Motor neuron (in vitro differentiated cells): ENCODE measurements around the gene PRSS12. TPM values are rescaled to one million over a fixed set of nuclear protein-coding genes. Genes with fewer than 3 reads are reported as not detected.
"Not testable (repeated sequence)": the region's sequence is repeated elsewhere in the genome, so short reads cannot be mapped to it uniquely, and the experiment has no call there.

ENCODE experiments used
- ATAC-seq, 8 experiments: fragments of 200-7000 bp; cut with Tn5 transposase; replicated peaks in 6 of 8; 2 replicates each; pipeline ENCODE4 v1.8.0; 2021; ENCODE audit warnings: mild to moderate bottlenecking in 8 of 8, moderate library complexity in 8 of 8
- H3K27ac ChIP-seq, 2 donors: fragments of 250-450 bp; sonication (Bioruptor Pico); 2 replicates each; pipeline ENCODE4 v1.9.0; 2021; ENCODE audit warnings: antibody characterized with exemption in 2 of 2, mild to moderate bottlenecking in 2 of 2, moderate library complexity in 1 of 2
- H3K4me1 ChIP-seq, 2 donors: fragments of 250-450 bp; sonication (Bioruptor Pico); replicated peaks in 1 of 2; 2 replicates each; pipeline ENCODE4 v1.6.1; 2021; ENCODE audit warnings: antibody characterized with exemption in 2 of 2, mild to moderate bottlenecking in 2 of 2, moderate library complexity in 1 of 2
- H3K4me3 ChIP-seq, 5 donors: fragments of 250-450 bp; sonication (Bioruptor Pico); 2 replicates each; pipeline ENCODE4 v1.9.0; 2021; ENCODE audit warnings: antibody characterized with exemption in 5 of 5, mild to moderate bottlenecking in 5 of 5, moderate library complexity in 4 of 5
- WGBS, 10 experiments: fragments of 450-650 bp; shearing (Covaris generic); methylation state at CpG; one replicate each; pipeline ENCODE4 v1.0.0; 2022; 5-methylcytosine and 5-hydroxymethylcytosine counted together
- in situ Hi-C, 9 experiments: fragments of 400-800 bp; cut with MboI; loops; one replicate each; pipeline ENCODE4 v1.15.0; 2021; ENCODE audit warnings: low sequenced_read_pairs in 9 of 9, low pct_unique_long_range_greater_than_20kb in 2 of 9; ENCODE audit not compliant: unreplicated experiment in 9 of 9
- total RNA-seq, 8 experiments: library from RNA; unstranded; fragments of 300-600 nt; gene quantifications; 2 replicates each; pipeline versions ENCODE4 v1.2.3 to v1.2.4, GENCODE V29; 2022

Gene PRSS12
- total RNA-seq, 8 experiments from 2014 or later = 1.9 to 1,684 (median 6.1) TPM

DNA sequence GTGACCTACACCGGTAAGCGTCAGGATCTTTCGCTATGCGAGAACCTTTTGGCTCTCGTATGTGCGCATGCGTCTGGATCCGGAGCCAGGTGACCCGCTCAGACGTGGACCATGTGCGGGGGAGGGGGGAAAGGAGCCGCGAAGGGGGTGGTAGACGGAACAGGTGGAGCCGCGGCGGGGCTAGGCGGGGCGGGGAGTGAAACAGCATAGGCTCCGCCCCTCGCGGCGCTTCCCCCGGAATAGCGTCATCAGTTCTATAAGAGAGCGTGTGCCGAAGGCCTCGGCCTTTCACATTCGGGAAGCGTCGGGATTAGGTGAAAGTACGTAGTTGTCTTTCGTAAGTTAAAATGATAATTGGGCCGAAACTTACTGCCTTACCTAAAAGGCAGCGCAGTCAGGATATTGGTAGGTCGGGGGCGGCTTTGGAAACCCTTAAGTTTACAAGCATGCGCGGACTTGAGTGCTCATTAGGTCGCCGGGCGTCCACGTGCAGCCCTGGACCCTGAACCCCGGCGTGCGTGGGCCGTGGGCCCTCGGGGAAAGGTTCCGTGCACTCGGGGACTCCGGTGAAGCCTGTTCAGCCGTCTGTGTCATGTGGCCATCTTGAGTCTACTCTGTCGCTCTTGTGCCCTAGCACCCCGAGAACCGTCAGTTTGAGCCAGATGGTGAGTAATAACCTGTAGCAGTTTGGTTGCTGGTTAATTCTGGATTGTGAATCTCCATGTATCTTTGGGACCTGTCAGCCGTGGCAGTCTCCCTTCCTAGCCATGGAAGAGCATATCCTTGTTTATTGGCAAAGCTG, 74.1 kb downstream of the PRSS12 start:
- ATAC-seq = peak; percentile 63 to 94 (median 92)
- peaks cover 0 to 10% of the 10 kb centered on the region in 2 donors for H3K4me1 ChIP-seq
- H3K27ac ChIP-seq = peak overlapping the region; percentile 82 to 88
- H3K4me3 ChIP-seq = peak overlapping the region; percentile 60 to 87 (median 75)
- in situ Hi-C loops = no loop called here
- 0 to 19% (median 0%) methylated on average over 1 to 13 of the region's 56 CpGs; no CpG with 5 or more reads in 3 of the 10 experiments for WGBS, 10 experiments

GRCh38 chr4:118277243-118277642, 75.6 kb downstream of the PRSS12 start:
- Histone ChIP-seq H3K27ac (no peak overlapping the region), H3K4me3 (no peak overlapping the region), H3K4me1 (peaks cover 0 to 10% of the 10 kb centered on the region in 2 donors)
- WGBS, 10 experiments = 90 to 100% (median 100%) methylated on average over 1 to 4 of the region's 4 CpGs; no CpG with 5 or more reads in 4 of the 10 experiments
- in situ Hi-C loops = no loop called here
- ATAC-seq = no peak

GRCh38 chr4:118276580-118276979, 76.2 kb downstream of the PRSS12 start:
- in situ Hi-C loops = no loop called here
- WGBS, 10 experiments = 43 to 100% (median 76%) methylated on average over 1 to 2 of the region's 2 CpGs
- Histone ChIP-seq H3K27ac (no peak overlapping the region), H3K4me1 (peaks cover 0 to 6% of the 10 kb centered on the region in 2 donors), H3K4me3 (no peak overlapping the region)
- ATAC-seq = no peak

- Histone ChIP-seq H3K4me3 (no peak overlapping the region), H3K27ac (no peak overlapping the region), H3K4me1 (no peaks in the 10 kb centered on the region)
- in situ Hi-C loops = loop anchor here in 1 of 9 experiments (25.0 kb wide), 1 partner anchor 1136 kb away; no protein-coding TSS in a partner anchor
- ATAC-seq = no peak
- WGBS, 10 experiments = 60 to 100% (median 80%) methylated on average over 1 of the region's 1 CpG; no CpG with 5 or more reads in 5 of the 10 experiments
Measured at GRCh38 chr4:118273642-118274041, 79.2 kb downstream of the PRSS12 start.

DNA sequence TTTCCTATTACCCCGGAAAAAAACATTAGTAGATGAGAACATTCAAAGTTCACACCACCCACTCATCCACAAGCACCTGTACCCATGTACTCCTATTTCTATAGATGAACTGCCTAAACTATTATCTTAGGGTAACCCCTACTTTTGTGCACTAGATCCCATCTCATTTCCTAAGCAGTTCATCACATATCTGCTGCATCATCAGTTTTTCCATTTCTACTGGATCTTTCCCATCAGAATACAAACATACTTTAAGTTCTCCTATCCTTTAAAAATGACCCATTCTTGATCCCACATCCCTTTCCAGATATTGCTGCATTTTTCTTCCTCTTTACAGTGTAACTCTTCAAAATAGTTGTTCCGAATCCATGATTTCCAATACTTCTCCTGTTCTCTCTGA, 81.0 kb downstream of the PRSS12 start:
- 63 to 100% (median 91%) methylated on average over 1 to 2 of the region's 2 CpGs for WGBS, 10 experiments
- in situ Hi-C loops = loop anchor here in 1 of 9 experiments (25.0 kb wide), 1 partner anchor 1134 kb away; no protein-coding TSS in a partner anchor
- no peak for ATAC-seq
- Histone ChIP-seq H3K4me3 (no peak overlapping the region), H3K4me1 (no peaks in the 10 kb centered on the region), H3K27ac (no peak overlapping the region)

DNA sequence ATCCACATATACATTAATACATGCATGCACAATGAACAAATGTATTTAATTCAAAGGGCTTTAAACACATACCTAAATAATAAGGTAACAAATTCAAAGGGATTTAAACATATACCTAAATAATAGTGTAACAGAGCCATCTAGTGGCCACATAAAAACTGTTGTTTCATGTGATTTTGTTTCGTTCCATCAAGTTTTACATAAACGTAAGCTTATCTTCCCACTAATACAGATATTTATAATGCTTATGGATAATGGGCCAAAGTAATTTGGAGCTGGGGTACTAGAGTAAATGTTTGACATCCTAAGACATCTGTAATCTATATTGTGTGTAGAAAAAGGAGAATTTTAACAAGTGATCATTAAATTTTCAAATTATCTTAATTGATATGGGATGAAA, 82.3 kb downstream of the PRSS12 start:
- WGBS, 10 experiments = 0 to 67% (median 29%) methylated on average over 1 to 2 of the region's 2 CpGs; no CpG with 5 or more reads in 2 of the 10 experiments
- Histone ChIP-seq H3K4me3 (no peak overlapping the region), H3K4me1 (no peaks in the 10 kb centered on the region), H3K27ac (no peak overlapping the region)
- in situ Hi-C loops = loop anchor here in 1 of 9 experiments (25.0 kb wide), 1 partner anchor 1133 kb away; no protein-coding TSS in a partner anchor
- ATAC-seq = peak in 3 of 8 experiments; percentile 22 to 42 (median 28)

DNA sequence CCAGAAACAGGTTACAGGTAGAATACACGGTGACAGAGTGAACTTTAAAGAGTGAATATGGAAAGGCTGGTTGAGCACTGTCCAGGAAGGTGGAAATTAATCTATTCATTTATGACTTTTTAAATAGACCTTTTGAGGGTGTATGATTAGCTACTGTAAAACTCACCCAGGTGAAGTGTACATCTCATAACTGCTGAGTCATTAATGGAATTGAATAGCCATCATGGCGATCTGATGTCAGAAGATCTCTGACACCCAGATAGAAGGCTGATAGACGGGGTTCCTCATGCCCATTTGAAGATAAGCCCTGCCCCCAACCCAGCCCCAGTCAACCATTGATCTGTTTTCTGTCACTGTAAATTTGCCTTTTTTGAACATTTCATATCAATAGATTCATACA, 84.0 kb downstream of the PRSS12 start:
- in situ Hi-C loops = loop anchor here in 1 of 9 experiments (25.0 kb wide), 1 partner anchor 1131 kb away; no protein-coding TSS in a partner anchor
- no peak overlapping the region for H3K27ac ChIP-seq
- H3K4me1 ChIP-seq = no peaks in the 10 kb centered on the region
- H3K4me3 ChIP-seq = no peak overlapping the region
- 30 to 100% (median 88%) methylated on average over 1 to 3 of the region's 3 CpGs for WGBS, 10 experiments
- no peak for ATAC-seq

DNA sequence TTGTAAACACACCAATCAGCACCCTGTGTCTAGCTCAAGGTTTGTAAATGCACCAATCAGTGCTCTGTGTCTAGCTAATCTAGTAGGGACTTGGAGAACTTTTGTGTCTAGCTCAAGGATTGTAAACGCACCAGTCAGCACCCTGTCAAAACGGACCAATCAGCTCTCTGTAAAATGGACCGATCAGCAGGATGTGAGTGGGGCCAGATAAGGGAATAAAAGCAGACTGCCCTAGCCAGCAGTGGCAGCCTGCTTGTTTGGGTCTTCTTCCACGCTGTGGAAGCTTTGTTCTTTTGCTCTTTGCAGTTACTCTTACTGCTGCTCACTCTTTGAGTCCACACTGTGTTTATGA, 86.7 kb downstream of the PRSS12 start:
- in situ Hi-C loops = loop anchor here in 1 of 9 experiments (25.0 kb wide), 1 partner anchor 1129 kb away; no protein-coding TSS in a partner anchor
- WGBS, 10 experiments = 33 to 100% (median 89%) methylated on average over 1 to 3 of the region's 4 CpGs; no CpG with 5 or more reads in 5 of the 10 experiments
- not testable (repeated sequence) for ATAC-seq, H3K27ac ChIP-seq, H3K4me1 ChIP-seq, H3K4me3 ChIP-seq

DNA sequence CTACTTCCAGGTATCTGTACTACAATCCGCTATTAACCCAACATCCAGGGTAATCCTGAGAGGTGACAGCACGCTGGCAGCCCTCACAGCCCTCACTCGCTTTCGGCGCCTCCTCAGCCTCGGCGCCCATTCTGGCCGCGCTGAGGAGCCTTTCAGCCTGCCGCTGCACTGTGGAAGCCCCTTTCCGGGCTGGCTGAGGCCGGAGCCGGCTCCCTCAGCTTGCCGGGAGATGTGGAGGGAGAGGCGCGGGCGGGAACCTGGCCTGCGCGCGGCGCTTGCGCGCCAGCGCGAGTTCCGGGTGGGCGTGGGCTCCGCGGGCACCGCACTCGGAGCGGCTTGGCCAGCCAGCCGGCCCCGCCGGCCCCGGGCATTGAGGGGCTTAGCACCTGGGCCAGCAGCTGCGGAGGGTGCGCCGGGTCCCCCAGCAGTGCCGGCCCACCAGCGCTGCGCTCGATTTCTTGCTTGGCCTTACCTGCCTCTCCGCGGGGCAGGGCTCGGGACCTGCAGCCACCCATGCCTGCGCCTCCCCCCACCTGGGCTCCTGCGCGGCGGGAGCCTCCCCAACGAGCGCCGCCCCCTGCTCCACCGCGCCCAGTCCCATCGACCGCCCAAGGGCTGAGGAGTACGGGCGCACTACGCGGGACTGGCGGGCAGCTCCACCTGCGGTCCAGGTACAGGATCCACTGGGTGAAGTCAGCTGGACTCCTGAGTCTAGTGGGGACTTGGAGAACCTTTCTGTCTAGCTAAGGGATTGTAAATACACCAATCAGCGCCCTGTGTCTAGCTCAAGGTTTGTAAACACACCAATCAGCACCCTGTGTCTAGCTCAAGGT, 87.3 kb downstream of the PRSS12 start:
- peaks cover 0 to 8% of the 10 kb centered on the region in 2 donors for H3K4me1 ChIP-seq
- peak in 4 of 8 experiments; percentile 25 to 87 (median 53) for ATAC-seq
- in situ Hi-C loops = loop anchor here in 1 of 9 experiments (25.0 kb wide), 1 partner anchor 1128 kb away; no protein-coding TSS in a partner anchor
- H3K27ac ChIP-seq = no peak overlapping the region
- WGBS, 10 experiments = 0 to 95% (median 40%) methylated on average over 1 to 13 of the region's 64 CpGs; no CpG with 5 or more reads in 5 of the 10 experiments
- peak overlapping the region in 1 of 5 donors; percentile 14 for H3K4me3 ChIP-seq

DNA sequence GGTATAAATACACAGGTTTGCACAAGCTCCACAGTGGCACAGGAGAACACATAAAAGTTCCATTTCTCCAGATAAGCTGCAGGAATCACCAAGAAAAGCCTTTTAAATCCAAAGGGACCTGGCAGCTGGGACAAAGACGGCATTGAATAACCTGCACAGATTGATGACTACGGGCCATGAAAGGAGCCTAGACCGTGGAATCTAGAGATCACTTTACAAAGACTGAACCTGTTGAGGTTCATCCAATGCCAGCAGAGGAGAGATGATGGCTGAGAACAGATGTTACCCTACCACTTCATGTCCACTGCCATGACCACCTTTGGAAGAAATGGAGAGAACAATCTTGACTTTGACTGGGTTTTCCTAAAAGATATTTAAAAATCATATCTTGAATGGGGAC, 88.7 kb downstream of the PRSS12 start:
- in situ Hi-C loops = loop anchor here in 1 of 9 experiments (25.0 kb wide), 1 partner anchor 1127 kb away; no protein-coding TSS in a partner anchor
- no peak for ATAC-seq
- no peak overlapping the region for H3K4me3 ChIP-seq
- WGBS, 10 experiments = 85 to 96% (median 90%) methylated on average over 2 to 3 of the region's 3 CpGs; no CpG with 5 or more reads in 3 of the 10 experiments
- peaks cover 0 to 8% of the 10 kb centered on the region in 2 donors for H3K4me1 ChIP-seq
- no peak overlapping the region for H3K27ac ChIP-seq

DNA sequence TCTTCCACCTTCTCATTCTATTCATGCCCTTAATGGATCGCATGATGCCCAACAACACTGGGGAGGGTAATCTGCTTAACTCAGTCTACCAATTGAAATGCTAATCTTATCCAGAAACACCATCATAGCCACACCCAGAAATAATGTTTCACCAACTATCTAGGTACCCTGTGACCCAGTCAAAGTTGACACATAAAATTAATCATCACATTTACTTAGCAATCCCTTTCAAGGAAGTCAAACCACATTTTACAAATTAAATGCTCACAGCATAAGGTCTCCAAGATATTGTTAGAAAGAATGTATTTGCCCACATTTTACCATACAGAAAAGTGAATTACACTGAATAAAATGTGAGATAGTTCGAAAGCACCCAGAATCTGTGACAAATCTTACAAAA, 92.5 kb downstream of the PRSS12 start:
- in situ Hi-C loops = loop anchor here in 1 of 9 experiments (25.0 kb wide), 1 partner anchor 1123 kb away; no protein-coding TSS in a partner anchor

GRCh38 chr4:118259111-118259510, 93.7 kb downstream of the PRSS12 start:
- peaks cover 0 to 8% of the 10 kb centered on the region in 2 donors for H3K4me1 ChIP-seq
- in situ Hi-C loops = loop anchor here in 1 of 9 experiments (25.0 kb wide), 1 partner anchor 1122 kb away; no protein-coding TSS in a partner anchor
- 0 to 100% (median 75%) methylated on average over 1 to 3 of the region's 3 CpGs; no CpG with 5 or more reads in 3 of the 10 experiments for WGBS, 10 experiments

More for the DNA sequence above, 92.5 kb downstream of the PRSS12 start:
- no peak overlapping the region for H3K4me3 ChIP-seq
- peaks cover 0 to 8% of the 10 kb centered on the region in 2 donors for H3K4me1 ChIP-seq
- WGBS, 10 experiments = 14 to 100% (median 65%) methylated on average over 1 to 2 of the region's 2 CpGs
- H3K27ac ChIP-seq = no peak overlapping the region
- ATAC-seq = peak in 2 of 8 experiments; percentile 58 to 62

More at GRCh38 chr4:118259111-118259510, 93.7 kb downstream of the PRSS12 start:
- H3K4me3 ChIP-seq = no peak overlapping the region
- ATAC-seq = no peak
- H3K27ac ChIP-seq = no peak overlapping the region
